NCI-H2029 (cell line): Measurements from ENCODE around the gene VASN.

Source experiments
- DNase-seq: peaks from one replicate; lab custom pipeline; 2025; lab: John Stamatoyannopoulos, UW

VASN gene

DNA sequence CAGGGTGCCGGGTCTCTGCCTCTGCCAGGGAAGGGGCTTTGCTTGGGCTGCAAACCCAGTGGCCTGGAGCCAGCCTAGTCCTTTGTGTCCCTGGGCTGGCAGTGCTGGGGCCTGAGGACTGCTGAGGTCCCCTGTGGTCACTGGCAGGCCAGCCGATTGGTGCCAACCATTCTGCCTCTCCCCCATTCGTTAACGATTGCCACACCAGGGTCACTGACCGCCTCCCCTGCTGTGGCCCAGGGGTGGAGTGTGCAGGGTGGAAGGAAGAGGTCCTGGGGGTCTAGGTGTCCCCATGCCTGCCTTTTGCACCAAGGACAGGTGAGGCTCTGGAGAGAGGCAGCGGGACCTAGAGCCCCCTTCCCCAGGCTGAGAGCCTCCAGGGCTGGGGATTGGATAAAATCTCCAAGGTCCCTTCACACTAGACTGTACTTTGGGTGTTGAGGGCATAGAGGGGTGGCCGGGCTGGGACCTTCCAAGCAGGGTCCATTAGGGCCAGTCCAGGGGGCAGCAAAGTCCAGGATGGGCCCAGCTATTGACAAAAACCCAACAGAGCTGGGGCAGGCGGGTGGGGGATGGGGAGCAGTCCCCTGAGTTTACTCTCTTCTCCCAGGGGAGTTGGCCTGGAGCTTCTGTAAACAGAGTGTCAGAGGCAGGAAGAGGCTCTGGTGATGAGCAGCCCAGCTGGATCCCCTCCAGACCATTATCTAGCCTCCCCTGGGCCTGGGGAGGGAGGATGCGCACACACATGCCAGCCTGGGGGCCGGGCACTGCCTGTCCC lies 1.1 kb downstream of the VASN start:
- DNase-seq = peak; percentile 93

DNA sequence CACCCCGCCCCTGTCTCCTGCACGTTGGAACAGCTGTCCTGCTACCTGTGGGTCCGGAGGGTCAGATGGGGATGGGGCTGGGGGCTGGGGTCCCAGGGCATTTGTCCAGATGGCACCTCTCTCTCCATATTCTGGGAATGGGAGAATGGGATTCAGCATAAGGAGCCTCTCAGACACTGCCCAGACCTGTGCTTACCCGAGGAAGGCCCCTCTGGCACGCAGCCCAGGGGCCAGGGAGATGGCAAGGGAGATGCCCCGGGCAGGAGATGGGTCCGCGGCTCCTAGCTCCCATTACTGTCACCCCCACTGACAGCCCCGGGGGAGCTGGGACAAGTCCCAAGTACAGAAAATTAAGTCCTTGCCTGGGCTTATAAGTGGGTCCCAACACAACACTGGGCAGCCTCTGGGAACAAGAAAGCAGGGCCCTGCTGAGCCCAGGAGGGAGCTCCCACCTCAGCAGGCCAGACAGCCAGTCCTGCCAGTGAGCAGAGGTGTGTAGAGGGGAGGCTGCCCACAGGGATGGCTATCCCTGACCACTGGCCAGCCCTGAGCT lies 1.8 kb downstream of the VASN start:
- peak; percentile 69 for DNase-seq

DNA sequence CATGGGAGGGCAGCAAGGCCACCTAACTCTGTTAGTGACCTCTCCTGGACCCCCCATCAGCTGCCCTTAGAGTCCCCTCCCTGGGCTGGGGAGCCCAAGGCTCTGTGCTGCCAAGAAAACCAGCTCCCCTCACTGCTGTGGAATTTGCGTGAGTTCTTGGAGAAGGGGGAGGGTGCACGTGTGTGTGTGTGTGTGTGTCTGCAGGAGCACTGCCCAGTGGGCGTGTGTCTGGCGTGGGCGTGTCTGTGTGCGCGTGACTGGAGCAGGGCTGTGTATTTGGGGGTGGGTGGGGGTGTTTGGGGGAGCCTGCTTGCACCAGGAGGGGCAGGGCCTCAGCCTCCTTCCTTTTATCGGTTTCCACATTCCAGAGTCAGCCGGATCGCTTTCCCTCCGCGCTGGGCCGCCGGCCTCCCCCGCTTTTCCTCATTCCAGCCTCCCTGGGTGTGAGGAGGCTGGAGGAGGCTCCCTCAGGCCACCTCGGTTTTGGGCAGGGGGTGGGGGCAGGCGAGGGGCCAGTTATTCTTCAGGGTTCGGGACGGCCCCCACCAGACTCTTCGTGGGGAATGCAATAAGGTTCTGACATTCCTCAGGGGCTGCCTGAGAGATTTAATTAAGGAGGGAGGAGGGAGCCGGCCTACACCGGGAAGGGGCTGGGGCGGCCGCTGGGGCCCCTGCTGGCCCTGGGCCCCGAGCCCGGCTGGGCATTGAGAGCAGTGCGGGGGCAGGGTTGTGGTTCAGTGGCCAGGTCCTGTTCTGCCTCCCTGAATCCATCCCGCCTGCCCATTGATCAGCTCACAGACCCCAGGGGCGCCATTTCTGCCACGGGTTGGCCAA lies 2.5 kb downstream of the VASN start:
- DNase-seq = no peak

DNA sequence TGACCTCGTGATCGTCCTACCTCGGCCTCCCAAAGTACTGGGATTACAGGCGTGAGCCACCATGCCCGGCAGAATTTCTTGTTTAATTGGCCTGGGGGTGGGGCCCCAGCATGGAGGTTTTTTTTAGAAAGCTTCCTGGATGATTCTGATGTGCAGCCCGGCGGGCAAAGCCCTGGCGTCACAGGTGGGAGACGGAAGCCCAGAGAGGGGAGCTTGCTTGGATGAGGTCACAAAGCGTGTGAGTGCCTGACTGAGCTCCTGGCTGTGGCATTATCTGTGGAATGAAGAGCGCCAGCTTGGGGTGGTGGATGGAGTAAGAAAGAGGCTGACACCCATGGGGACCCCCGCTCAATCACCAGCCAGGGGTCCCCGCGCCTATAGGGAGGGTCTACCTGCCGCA lies 4.1 kb downstream of the VASN start:
- no peak for DNase-seq

DNA sequence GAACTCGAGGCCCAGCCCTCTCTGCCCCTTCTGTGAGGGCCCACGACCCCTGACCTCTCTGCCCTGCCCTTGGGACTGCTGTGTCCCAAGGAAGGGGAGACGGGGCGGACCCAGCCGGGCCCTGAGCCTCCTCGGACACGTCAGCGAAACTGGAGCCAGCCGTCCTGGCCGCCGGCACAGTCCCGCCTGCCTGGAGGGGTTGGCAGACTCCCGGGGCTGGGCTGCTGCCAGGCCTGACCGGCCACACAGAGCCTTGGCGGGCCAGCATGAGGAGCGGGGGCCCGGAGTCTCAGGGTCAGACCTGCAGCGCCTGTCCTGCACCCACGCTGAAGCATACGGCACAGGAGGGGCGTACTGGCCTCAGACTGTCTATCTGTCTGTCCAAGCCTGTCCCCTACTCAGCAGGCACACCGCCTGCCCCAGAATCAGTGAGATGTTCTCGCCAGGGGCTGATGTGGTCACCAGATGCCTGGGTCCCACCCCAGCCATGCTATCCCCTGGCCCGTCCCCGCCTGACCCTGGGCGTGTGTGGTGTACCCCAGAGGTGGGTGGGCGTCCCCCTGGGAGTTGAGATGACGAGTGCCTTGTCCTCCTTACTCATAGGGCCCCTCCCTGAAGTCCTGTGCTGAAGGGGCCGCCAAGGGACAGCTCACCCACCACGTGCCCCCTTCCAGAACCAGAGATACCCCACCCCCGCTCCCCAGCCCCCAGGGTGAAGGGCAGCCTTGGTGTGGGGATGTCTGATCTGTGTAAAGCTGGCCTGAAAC lies 4.7 kb downstream of the VASN start:
- peak; percentile 29 for DNase-seq

DNA sequence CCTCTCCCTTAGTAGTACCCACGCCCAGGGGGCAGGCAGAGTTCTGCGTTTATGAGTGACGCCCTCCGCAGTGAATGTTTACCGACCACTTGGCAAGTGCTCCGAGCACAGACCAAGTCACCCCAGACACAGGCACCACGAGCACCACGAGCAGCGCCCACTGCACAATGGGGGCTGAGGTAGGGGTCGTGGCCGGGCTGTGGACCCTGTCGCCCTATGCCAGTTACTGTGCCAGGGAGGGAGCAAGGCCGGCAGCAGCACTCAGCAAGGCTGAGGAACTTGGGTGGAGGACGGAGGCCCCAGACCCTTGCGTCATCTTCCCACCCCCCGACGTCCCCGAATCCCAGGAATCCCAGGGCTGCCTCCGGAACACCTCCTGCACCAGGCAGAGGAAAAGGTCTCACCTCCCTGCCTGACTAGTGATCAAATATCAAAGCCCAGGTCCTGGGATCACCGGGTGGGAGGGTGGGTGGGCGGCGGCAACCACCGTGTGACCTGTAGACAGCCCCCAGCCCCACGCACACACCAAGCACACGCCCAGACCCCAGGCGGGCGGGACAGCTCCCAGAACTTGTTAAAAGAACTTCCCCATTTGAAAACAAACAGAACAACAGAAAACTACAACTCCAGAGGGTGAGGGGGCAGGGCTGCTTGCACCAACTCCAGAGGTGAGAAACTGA lies 5.4 kb downstream of the VASN start:
- no peak for DNase-seq

DNA sequence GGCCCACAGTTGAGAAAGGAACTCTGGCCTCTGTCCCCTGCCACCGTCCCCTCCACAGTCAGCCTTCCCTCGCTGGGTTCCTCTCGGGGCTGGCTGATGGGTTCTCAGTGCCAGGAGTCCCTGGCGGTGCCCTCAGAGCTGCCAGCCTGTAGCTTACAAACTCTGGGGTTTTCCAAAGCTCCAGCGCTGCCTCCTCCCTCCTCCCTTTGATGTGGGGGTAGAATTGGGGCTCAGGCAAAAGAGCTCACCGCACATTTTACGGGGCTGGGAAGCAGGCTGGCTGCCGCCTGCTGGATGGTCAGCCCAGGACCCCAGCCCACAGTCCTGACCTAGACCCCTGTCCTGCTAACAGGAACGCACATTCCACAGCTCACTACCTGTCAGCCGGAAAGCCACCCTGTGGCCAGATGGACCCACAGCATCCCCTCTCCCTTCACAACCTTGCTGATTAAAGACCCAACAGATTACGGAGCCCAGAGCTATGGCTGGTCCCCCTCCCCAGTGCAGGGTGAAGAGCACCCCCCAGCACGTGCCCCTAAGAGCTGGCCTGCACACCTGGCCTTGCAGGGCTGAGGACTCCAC lies 6.0 kb downstream of the VASN start:
- DNase-seq = no peak

DNA sequence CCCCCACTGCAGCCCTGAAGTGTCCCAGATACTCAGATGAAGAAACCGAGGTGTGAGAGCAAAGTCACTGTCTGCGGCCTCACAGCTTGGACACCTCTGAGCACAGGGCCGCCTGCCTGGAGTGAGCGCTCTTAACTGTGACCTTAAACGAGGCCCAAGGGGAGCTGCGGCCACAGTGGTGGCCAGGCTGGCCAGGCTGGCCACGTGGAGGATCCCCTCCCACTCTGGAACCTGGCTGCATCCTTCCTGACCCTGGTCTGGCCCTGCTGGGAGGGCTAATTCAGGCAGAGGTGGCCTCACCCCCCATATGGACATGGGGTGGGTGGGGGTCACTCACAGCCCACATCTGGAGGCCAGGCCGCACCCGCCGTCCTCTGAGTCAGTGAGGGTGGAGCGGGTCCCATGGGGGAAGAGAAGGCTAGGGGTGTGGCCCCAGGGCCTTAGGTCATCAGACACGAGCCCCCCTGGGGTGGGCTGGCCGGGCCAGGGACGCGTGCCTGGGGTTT lies 6.6 kb downstream of the VASN start:
- no peak for DNase-seq

DNA sequence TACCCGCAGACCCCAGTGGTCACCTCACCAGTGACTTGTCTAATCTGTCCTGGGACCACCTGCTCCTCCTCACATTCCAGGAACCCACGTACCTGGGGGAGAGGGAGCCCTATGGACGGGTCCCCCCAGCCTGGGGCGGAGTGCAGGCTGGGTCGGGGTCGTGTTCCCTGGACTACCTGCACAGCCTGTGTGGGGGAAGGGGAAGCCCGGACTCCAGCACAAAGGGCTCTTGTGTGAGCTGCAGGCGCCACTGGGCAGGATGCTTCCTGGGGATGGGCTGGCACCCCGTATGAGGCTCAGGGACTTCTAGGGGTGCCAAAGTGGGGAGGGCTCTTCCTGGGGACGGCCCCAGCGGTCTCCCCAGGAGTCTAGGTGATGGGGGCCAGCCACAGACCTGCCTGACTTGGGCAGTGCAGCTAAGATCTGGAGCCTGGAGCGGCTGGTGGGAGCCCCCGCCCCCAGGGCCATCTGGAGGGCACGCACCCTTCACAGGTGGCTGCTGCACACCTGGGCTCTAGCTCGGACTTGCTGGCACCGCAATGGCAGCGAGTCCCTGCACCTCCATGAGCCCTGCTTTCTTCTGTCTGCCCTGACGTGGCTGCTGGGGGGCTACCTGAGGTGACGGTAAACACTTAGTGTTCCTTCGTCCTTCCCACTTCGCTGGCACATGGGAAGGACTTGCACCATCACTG lies 7.5 kb downstream of the VASN start:
- no peak for DNase-seq

DNA sequence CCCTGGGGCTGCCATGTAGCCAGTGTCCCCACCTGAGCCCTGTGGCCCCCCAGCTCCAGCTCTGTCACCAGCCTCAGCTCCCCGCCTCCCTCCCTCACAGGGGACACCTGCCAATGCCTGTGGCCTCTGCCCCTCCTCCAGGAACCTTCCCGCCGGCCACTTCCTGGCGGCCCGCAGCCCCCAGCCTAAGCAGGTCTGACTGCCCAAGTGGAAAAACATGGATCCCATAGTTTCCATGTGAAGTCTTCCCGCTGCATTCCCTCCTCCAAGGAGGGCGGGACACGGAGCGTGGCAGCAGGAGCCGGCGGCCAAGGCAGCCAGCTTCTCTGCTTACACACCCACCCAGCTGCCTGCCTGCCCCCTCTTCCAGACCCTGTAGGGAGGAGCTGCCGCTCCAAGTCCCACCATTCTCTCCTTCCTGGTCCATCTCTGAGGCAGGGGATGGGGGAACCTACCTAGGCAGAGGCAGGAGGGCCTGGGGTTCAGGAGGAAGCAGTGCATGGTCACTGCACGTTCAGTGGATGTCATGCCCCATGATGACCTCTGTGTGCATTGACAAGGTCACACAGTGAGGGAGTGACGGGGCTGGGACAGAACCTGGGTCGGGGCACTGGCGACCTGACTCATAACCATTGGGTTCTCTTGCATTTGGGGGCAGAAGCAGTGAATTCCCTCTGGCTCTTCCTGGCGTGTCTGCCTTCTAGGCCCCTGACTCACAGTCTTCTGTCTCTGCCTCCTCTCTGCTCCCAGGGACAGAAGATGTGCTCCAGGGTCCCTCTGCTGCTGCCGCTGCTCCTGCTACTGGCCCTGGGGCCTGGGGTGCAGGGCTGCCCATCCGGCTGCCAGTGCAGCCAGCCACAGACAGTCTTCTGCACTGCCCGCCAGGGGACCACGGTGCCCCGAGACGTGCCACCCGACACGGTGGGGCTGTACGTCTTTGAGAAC lies 8.7 kb downstream of the VASN start:
- DNase-seq = no peak

DNA sequence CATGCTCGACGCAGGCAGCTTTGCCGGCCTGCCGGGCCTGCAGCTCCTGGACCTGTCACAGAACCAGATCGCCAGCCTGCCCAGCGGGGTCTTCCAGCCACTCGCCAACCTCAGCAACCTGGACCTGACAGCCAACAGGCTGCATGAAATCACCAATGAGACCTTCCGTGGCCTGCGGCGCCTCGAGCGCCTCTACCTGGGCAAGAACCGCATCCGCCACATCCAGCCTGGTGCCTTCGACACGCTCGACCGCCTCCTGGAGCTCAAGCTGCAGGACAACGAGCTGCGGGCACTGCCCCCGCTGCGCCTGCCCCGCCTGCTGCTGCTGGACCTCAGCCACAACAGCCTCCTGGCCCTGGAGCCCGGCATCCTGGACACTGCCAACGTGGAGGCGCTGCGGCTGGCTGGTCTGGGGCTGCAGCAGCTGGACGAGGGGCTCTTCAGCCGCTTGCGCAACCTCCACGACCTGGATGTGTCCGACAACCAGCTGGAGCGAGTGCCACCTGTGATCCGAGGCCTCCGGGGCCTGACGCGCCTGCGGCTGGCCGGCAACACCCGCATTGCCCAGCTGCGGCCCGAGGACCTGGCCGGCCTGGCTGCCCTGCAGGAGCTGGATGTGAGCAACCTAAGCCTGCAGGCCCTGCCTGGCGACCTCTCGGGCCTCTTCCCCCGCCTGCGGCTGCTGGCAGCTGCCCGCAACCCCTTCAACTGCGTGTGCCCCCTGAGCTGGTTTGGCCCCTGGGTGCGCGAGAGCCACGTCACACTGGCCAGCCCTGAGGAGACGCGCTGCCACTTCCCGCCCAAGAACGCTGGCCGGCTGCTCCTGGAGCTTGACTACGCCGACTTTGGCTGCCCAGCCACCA lies 9.7 kb downstream of the VASN start:
- DNase-seq = no peak

DNA sequence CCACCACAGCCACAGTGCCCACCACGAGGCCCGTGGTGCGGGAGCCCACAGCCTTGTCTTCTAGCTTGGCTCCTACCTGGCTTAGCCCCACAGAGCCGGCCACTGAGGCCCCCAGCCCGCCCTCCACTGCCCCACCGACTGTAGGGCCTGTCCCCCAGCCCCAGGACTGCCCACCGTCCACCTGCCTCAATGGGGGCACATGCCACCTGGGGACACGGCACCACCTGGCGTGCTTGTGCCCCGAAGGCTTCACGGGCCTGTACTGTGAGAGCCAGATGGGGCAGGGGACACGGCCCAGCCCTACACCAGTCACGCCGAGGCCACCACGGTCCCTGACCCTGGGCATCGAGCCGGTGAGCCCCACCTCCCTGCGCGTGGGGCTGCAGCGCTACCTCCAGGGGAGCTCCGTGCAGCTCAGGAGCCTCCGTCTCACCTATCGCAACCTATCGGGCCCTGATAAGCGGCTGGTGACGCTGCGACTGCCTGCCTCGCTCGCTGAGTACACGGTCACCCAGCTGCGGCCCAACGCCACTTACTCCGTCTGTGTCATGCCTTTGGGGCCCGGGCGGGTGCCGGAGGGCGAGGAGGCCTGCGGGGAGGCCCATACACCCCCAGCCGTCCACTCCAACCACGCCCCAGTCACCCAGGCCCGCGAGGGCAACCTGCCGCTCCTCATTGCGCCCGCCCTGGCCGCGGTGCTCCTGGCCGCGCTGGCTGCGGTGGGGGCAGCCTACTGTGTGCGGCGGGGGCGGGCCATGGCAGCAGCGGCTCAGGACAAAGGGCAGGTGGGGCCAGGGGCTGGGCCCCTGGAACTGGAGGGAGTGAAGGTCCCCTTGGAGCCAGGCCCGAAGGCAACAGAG lies 10.5 kb downstream of the VASN start:
- DNase-seq = no peak

DNA sequence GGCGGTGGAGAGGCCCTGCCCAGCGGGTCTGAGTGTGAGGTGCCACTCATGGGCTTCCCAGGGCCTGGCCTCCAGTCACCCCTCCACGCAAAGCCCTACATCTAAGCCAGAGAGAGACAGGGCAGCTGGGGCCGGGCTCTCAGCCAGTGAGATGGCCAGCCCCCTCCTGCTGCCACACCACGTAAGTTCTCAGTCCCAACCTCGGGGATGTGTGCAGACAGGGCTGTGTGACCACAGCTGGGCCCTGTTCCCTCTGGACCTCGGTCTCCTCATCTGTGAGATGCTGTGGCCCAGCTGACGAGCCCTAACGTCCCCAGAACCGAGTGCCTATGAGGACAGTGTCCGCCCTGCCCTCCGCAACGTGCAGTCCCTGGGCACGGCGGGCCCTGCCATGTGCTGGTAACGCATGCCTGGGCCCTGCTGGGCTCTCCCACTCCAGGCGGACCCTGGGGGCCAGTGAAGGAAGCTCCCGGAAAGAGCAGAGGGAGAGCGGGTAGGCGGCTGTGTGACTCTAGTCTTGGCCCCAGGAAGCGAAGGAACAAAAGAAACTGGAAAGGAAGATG lies 11.2 kb downstream of the VASN start:
- DNase-seq = no peak

DNA sequence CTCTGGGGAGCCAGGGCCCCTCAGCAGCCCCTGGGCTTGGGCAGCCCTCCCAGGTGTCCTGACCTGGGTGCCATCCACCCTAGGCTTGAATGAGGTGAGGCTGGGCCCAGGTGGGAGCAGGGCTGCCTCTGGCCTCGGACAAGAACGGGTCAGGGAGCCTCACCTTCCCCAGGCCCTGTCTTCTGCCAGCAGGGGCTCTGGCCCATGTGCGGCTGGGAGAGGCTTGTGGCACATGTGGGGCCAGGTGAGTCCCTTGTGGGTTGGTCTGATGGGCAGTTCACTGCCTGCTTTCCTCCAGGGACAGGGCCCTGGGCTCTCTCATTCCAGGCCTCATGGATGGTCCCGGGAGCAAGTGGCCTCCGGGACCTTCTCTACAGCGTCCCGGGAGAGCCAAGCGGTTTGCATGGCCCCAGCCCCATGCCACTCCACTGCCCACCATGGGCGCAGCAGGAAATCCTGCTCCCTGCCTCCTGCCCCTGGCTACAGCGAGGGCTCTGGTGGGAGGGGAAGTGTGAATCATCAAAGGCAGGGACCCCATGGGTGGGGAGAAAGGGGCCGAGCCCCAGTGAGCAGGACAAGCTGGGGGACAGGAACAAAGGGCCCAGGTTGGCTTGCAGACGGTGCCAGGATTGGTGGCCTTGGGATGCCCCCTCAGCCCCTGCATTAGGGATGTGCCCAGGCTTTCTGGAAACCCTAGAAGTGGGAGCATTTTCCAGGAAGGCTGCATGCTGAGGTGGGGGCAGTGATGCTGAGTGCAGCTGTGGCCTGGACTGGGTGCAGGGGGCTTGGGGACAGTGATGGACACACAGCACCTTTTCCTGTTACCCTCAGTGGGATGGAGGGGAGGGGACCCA lies 12.2 kb downstream of the VASN start:
- DNase-seq = no peak

DNA sequence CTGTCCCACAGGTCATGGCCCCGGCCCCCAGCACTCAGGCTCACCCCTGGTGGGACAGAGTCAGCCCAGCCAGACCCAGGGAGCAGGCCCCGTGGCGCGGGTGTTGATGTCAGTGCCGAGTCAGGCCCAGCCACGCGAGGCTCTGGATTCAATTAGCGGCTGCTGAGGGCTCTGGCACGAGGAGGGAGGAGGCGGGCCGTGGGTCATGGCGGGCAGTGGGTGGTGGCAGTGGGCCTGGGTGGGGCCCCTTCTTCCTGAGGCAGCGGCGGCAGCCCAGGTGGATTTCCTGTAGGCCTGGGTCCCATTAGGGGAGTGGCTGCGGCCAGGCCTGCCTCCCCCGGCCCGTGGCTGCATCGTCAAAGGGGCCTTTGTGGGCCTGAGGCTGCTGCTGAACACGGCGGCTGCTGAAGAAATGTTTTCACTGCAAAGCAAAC lies 12.9 kb downstream of the VASN start:
- DNase-seq = no peak
